HUDEP-2 (cell line): ENCODE data around the gene SH2D2A.
A peak's percentile ranks its signal among the peaks of the same experiment; 100 is the strongest.

ENCODE experiments used
- DNase-seq, 76 experiments: peaks; one replicate each; lab custom pipeline; 2025; ENCODE audit not compliant: unreplicated experiment in 76 of 76; lab: John Stamatoyannopoulos, UW

The SH2D2A gene

GRCh38 chr1:156816561-156817328 is at the start of gene SH2D2A:
Gene SH2D2A (minus strand): TSS chr1:156816848. CDS start chr1:156816708, 140 bp downstream.
- peak in 10 of 76 experiments; percentile 7 to 41 (median 16) for DNase-seq

- DNase-seq, result no peak
Measured at GRCh38 chr1:156865865-156866248, 49.2 kb upstream of the SH2D2A start.

GRCh38 chr1:156865258-156865657 is 48.6 kb upstream of the SH2D2A start:
- peak in 1 of 76 experiments; percentile 14 for DNase-seq

GRCh38 chr1:156864796-156865195 is 48.1 kb upstream of the SH2D2A start:
- no peak for DNase-seq

GRCh38 chr1:156863631-156864030 is 47.0 kb upstream of the SH2D2A start:
- peak in 49 of 76 experiments; percentile 9 to 71 (median 34) for DNase-seq

- peak in 62 of 76 experiments; percentile 17 to 83 (median 54) for DNase-seq
Measured at GRCh38 chr1:156862997-156863599, 46.5 kb upstream of the SH2D2A start.

GRCh38 chr1:156862584-156862983 is 45.9 kb upstream of the SH2D2A start:
- DNase-seq, result peak in 4 of 76 experiments; percentile 11 to 23 (median 14)

GRCh38 chr1:156860628-156861423 is 44.2 kb upstream of the SH2D2A start, which contains the start of gene NTRK1:
Gene NTRK1 (plus strand): TSS chr1:156860865. CDS start chr1:156860935, 70 bp downstream.
- peak in 39 of 76 experiments; percentile 8 to 58 (median 36) for DNase-seq

- peak in 31 of 76 experiments; percentile 4 to 68 (median 25) for DNase-seq
Measured at GRCh38 chr1:156860113-156860627, 43.5 kb upstream of the SH2D2A start.

GRCh38 chr1:156859523-156860112 is 43.0 kb upstream of the SH2D2A start:
- peak in 5 of 76 experiments; percentile 9 to 45 (median 32) for DNase-seq

- peak in 5 of 76 experiments; percentile 12 to 50 (median 25) for DNase-seq
Measured at GRCh38 chr1:156858959-156859522, 42.4 kb upstream of the SH2D2A start, which contains the start of gene INSRR. Gene INSRR (minus strand): TSS chr1:156859117. CDS start chr1:156858621, 496 bp downstream.

GRCh38 chr1:156858555-156858956 is 41.9 kb upstream of the SH2D2A start:
- DNase-seq, result peak in 15 of 76 experiments; percentile 4 to 50 (median 29)

- DNase-seq, result no peak
Measured at GRCh38 chr1:156857532-156857931, 40.9 kb upstream of the SH2D2A start.

GRCh38 chr1:156856282-156856785 is 39.7 kb upstream of the SH2D2A start:
- DNase-seq, result no peak

GRCh38 chr1:156854634-156855033 is 38.0 kb upstream of the SH2D2A start:
- no peak for DNase-seq

GRCh38 chr1:156853761-156854160 is 37.1 kb upstream of the SH2D2A start:
- DNase-seq, result no peak

GRCh38 chr1:156852418-156852874 is 35.8 kb upstream of the SH2D2A start:
- peak in 67 of 76 experiments; percentile 13 to 74 (median 51) for DNase-seq

GRCh38 chr1:156851779-156852417 is 35.2 kb upstream of the SH2D2A start:
- DNase-seq, result no peak

GRCh38 chr1:156849151-156849496 is 32.5 kb upstream of the SH2D2A start:
- no peak for DNase-seq
